Measurements from ENCODE around the gene CPSF4.

The CPSF4 gene

DNA sequence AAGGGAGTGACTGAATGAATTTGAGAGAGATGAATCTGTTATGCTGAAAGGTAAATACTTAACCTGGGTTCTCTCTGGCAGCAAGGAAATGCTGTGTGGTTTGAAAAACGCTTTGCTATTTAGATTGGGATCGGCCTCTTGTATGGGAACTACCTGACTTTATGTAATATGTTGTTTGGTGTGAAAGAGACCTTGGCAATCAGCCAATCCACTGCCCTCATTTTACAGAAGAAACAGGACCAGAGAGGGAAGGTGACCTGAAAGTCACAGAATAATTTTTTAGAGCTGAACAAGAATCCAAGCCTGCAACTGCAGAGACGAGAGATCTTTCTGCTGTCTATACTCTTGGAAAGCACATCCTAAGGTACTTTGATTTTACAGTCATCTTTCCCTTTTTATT is 28.9 kb upstream of the CPSF4 start:
- ChIA-PET POLR2A (interaction anchor here (0.5 to 3.3 kb wide), 5 partner anchors 8 to 84 kb away, joined by 3 to 36 read pairs (median 9); partner anchors contain the start of genes ARPC1A, CPSF4 and PTCD1), CTCF (interaction anchor here (0.6 to 1.0 kb wide), 2 partner anchors 11 to 326 kb away, joined by 3 read pairs; no protein-coding TSS in a partner anchor)
- Histone ChIP-seq H3K4me1 (ENCODE audit: control insufficient read depth, insufficient read depth, low read length) (peaks cover 2% of the 10 kb centered on the region; the same call in 1 of the 2 replicates), H3K9me3 (ENCODE audit: control insufficient read depth, insufficient read depth, low read depth, low read length) (no peaks in the 10 kb centered on the region), H3K4me3 (ENCODE audit: low read depth, low read length) (peak overlapping the region; percentile 92), H3K36me3 (ENCODE audit: control insufficient read depth in 2 of 2, insufficient read depth in 1 of 2, low read length in 2 of 2) (peaks cover 41 to 52% of the 10 kb centered on the region in 2 experiments), H3K27ac (ENCODE audit: extremely low read depth, low read depth, low read length) (no peak overlapping the region)
- TF ChIP-seq, protein P1, sequence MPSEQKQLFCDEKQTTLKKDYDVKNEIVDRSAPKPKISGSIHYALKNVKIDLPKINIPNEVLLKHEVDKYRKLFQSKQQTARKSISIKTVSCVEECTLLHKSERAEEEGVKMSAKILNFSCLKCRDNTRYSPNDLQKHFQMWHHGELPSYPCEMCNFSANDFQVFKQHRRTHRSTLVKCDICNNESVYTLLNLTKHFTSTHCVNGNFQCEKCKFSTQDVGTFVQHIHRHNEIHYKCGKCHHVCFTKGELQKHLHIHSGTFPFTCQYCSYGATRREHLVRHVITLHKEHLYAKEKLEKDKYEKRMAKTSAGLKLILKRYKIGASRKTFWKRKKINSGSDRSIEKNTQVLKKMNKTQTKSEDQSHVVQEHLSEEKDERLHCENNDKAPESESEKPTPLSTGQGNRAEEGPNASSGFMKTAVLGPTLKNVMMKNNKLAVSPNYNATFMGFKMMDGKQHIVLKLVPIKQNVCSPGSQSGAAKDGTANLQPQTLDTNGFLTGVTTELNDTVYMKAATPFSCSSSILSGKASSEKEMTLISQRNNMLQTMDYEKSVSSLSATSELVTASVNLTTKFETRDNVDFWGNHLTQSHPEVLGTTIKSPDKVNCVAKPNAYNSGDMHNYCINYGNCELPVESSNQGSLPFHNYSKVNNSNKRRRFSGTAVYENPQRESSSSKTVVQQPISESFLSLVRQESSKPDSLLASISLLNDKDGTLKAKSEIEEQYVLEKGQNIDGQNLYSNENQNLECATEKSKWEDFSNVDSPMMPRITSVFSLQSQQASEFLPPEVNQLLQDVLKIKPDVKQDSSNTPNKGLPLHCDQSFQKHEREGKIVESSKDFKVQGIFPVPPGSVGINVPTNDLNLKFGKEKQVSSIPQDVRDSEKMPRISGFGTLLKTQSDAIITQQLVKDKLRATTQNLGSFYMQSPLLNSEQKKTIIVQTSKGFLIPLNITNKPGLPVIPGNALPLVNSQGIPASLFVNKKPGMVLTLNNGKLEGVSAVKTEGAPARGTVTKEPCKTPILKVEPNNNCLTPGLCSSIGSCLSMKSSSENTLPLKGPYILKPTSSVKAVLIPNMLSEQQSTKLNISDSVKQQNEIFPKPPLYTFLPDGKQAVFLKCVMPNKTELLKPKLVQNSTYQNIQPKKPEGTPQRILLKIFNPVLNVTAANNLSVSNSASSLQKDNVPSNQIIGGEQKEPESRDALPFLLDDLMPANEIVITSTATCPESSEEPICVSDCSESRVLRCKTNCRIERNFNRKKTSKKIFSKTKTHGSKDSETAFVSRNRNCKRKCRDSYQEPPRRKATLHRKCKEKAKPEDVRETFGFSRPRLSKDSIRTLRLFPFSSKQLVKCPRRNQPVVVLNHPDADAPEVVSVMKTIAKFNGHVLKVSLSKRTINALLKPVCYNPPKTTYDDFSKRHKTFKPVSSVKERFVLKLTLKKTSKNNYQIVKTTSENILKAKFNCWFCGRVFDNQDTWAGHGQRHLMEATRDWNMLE (tag by site-specific recombination; conservative IDR thresholded peaks at IDR 0.05; ENCODE audit: low read depth): no peak
- TF ChIP-seq, protein P2, sequence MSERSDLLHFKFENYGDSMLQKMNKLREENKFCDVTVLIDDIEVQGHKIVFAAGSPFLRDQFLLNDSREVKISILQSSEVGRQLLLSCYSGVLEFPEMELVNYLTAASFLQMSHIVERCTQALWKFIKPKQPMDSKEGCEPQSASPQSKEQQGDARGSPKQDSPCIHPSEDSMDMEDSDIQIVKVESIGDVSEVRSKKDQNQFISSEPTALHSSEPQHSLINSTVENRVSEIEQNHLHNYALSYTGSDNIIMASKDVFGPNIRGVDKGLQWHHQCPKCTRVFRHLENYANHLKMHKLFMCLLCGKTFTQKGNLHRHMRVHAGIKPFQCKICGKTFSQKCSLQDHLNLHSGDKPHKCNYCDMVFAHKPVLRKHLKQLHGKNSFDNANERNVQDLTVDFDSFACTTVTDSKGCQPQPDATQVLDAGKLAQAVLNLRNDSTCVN (tag by site-specific recombination; optimal IDR thresholded peaks at IDR 0.05): no peak
- TF ChIP-seq ZSCAN16 (tag by site-specific recombination; IDR thresholded peaks at IDR 0.05) (no peak), ZBTB48 (tag by site-specific recombination; IDR thresholded peaks at IDR 0.05) (no peak), ZNF157 (tag by site-specific recombination; IDR thresholded peaks at IDR 0.05) (no peak), ZNF274 (IDR thresholded peaks at IDR 0.05; ENCODE audit: low read length) (no peak), ZNF274 (tag by site-specific recombination; IDR thresholded peaks at IDR 0.05; ENCODE audit: borderline replicate concordance) (no peak), KLF10 (tag by site-specific recombination; IDR thresholded peaks at IDR 0.05) (0 out of 2 replicates have a peak, but pooled peaks have one; percentile 35)
- TF ChIP-seq, protein P3, sequence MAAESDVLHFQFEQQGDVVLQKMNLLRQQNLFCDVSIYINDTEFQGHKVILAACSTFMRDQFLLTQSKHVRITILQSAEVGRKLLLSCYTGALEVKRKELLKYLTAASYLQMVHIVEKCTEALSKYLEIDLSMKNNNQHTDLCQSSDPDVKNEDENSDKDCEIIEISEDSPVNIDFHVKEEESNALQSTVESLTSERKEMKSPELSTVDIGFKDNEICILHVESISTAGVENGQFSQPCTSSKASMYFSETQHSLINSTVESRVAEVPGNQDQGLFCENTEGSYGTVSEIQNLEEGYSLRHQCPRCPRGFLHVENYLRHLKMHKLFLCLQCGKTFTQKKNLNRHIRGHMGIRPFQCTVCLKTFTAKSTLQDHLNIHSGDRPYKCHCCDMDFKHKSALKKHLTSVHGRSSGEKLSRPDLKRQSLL (tag by site-specific recombination; IDR thresholded peaks at IDR 0.05): no peak

DNA sequence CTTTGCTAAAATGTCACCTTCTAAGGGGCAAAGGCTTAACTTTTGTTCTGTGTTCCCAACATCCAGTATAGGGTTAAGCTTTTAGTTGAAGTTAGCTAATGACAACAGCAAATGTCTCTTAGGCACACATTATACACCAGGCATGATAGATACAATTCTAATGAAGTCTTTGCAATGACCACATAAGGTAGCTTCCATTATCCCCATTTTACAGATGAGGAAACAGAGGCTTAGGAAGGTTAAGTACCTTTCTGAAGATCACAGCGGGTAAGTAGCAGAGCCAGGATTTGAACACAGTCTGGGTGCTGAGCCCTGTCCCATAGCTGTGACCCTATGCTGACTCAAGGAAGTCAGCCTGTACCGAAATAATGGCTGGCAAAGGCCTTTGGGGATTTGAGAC is 28.1 kb upstream of the CPSF4 start:
- Histone ChIP-seq H3K4me1 (ENCODE audit: control insufficient read depth, insufficient read depth, low read length) (peaks cover 2% of the 10 kb centered on the region; the same call in 1 of the 2 replicates), H3K9me3 (ENCODE audit: control insufficient read depth, insufficient read depth, low read depth, low read length) (no peaks in the 10 kb centered on the region), H3K4me3 (ENCODE audit: low read depth, low read length) (no peak overlapping the region), H3K36me3 (ENCODE audit: control insufficient read depth in 2 of 2, insufficient read depth in 1 of 2, low read length in 2 of 2) (peaks cover 41 to 53% of the 10 kb centered on the region in 2 experiments), H3K27ac (ENCODE audit: extremely low read depth, low read depth, low read length) (no peak overlapping the region)
- CTCF ChIA-PET: interaction anchor here (0.6 to 1.0 kb wide), 3 partner anchors 11 to 372 kb away, joined by 3 read pairs; no protein-coding TSS in a partner anchor
- POLR2A ChIA-PET: interaction anchor here (3.3 kb wide), 1 partner anchor 11 kb away, joined by 36 read pairs; no protein-coding TSS in a partner anchor
- no peak for TF ChIP-seq ZNF530 (tag by site-specific recombination; IDR thresholded peaks at IDR 0.05; ENCODE audit: low read depth)
- TF ChIP-seq PRDM1 (tag by site-specific recombination; IDR thresholded peaks at IDR 0.05): no peak
- no peak for TF ChIP-seq ZNF324 (tag by site-specific recombination; IDR thresholded peaks at IDR 0.05)
- no peak for TF ChIP-seq ZNF560 (tag by site-specific recombination; IDR thresholded peaks at IDR 0.05; ENCODE audit: borderline replicate concordance)
- no peak for TF ChIP-seq ZSCAN23 (tag by site-specific recombination; IDR thresholded peaks at IDR 0.05)
- no peak for TF ChIP-seq ZNF266 (tag by site-specific recombination; IDR thresholded peaks at IDR 0.05; ENCODE audit: low read depth)
- no peak for TF ChIP-seq HOXA7 (CRISPR knock-in tag; IDR thresholded peaks at IDR 0.05; ENCODE audit: borderline replicate concordance)
- TF ChIP-seq ZXDB (tag by site-specific recombination; IDR thresholded peaks at IDR 0.05): no peak
- TF ChIP-seq ZNF138 (tag by site-specific recombination; IDR thresholded peaks at IDR 0.05; ENCODE audit: borderline replicate concordance): no peak
- TF ChIP-seq TCF7L2 (IDR thresholded peaks at IDR 0.05; ENCODE audit: borderline replicate concordance, low read depth, low read length): no peak
- no peak for TF ChIP-seq ZNF623 (tag by site-specific recombination; IDR thresholded peaks at IDR 0.05)
- TF ChIP-seq, protein P4, sequence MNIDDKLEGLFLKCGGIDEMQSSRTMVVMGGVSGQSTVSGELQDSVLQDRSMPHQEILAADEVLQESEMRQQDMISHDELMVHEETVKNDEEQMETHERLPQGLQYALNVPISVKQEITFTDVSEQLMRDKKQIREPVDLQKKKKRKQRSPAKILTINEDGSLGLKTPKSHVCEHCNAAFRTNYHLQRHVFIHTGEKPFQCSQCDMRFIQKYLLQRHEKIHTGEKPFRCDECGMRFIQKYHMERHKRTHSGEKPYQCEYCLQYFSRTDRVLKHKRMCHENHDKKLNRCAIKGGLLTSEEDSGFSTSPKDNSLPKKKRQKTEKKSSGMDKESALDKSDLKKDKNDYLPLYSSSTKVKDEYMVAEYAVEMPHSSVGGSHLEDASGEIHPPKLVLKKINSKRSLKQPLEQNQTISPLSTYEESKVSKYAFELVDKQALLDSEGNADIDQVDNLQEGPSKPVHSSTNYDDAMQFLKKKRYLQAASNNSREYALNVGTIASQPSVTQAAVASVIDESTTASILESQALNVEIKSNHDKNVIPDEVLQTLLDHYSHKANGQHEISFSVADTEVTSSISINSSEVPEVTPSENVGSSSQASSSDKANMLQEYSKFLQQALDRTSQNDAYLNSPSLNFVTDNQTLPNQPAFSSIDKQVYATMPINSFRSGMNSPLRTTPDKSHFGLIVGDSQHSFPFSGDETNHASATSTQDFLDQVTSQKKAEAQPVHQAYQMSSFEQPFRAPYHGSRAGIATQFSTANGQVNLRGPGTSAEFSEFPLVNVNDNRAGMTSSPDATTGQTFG (tag by site-specific recombination; IDR thresholded peaks at IDR 0.05; ENCODE audit: borderline replicate concordance): no peak
- TF ChIP-seq, protein P5, sequence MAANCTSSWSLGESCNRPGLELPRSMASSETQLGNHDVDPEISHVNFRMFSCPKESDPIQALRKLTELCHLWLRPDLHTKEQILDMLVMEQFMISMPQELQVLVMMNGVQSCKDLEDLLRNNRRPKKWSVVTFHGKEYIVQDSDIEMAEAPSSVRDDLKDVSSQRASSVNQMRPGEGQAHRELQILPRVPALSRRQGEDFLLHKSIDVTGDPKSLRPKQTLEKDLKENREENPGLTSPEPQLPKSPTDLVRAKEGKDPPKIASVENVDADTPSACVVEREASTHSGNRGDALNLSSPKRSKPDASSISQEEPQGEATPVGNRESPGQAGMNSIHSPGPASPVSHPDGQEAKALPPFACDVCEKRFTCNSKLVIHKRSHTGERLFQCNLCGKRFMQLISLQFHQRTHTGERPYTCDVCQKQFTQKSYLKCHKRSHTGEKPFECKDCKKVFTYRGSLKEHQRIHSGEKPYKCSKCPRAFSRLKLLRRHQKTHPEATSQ (tag by site-specific recombination; IDR thresholded peaks at IDR 0.05): no peak
- TF ChIP-seq GLI2 (tag by site-specific recombination; IDR thresholded peaks at IDR 0.05; ENCODE audit: borderline replicate concordance, low read depth): no peak
- no peak for TF ChIP-seq FEZF1 (tag by site-specific recombination; IDR thresholded peaks at IDR 0.05)
